ENCODE data around the gene ATP8A1.

DNA sequence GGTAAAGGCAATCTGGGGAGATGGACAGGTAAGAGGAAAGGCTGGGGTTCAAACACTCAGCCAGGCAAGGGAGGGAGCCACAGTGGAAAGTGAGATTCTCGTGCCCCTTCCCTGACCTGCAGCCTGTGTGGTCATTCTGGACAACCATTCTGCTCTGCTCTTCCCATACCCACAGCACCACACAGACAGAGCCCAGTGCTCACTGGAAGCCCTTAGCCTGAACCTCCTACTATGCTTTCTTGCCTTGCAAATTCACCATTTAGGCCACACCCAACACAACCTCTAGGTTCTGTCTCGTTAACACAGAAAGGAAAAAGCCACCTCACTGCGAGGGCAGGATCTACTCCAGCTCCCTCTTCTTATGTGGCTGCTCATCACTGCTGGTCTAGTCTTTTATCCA is 166.9 kb downstream of the ATP8A1 start:
- no peak for TF ChIP-seq USF2 (IDR thresholded peaks at IDR 0.05; ENCODE audit: low read length)
- TF ChIP-seq, protein P1, sequence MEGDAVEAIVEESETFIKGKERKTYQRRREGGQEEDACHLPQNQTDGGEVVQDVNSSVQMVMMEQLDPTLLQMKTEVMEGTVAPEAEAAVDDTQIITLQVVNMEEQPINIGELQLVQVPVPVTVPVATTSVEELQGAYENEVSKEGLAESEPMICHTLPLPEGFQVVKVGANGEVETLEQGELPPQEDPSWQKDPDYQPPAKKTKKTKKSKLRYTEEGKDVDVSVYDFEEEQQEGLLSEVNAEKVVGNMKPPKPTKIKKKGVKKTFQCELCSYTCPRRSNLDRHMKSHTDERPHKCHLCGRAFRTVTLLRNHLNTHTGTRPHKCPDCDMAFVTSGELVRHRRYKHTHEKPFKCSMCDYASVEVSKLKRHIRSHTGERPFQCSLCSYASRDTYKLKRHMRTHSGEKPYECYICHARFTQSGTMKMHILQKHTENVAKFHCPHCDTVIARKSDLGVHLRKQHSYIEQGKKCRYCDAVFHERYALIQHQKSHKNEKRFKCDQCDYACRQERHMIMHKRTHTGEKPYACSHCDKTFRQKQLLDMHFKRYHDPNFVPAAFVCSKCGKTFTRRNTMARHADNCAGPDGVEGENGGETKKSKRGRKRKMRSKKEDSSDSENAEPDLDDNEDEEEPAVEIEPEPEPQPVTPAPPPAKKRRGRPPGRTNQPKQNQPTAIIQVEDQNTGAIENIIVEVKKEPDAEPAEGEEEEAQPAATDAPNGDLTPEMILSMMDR (IDR thresholded peaks at IDR 0.05; ENCODE audit: control extremely low read depth in 1 of 3, insufficient read depth in 1 of 3, low read depth in 1 of 3, low read length in 3 of 3): no peak
- no peak for TF ChIP-seq POLR2A (IDR thresholded peaks at IDR 0.05; ENCODE audit: control extremely low read depth in 1 of 2, low read depth in 2 of 2, low read length in 2 of 2)
- TF ChIP-seq EZH2 (IDR thresholded peaks at IDR 0.05; ENCODE audit: low read depth, low read length, severe bottlenecking): no peak
- no peak for TF ChIP-seq SIN3A (conservative IDR thresholded peaks at IDR 0.05 in 1 of 2, IDR thresholded peaks at IDR 0.05 in 1 of 2; ENCODE audit: low read depth in 1 of 2, low read length in 2 of 2)
- no peak for TF ChIP-seq SP1 (IDR thresholded peaks at IDR 0.05; ENCODE audit: low read depth, low read length)
- TF ChIP-seq GABPA (IDR thresholded peaks at IDR 0.05; ENCODE audit: borderline replicate concordance, insufficient read depth, low read length): no peak
- no peak for TF ChIP-seq TAF1 (IDR thresholded peaks at IDR 0.05; ENCODE audit: low read depth, low read length)
- no peak for TF ChIP-seq MAX (IDR thresholded peaks at IDR 0.05)
- TF ChIP-seq JUN (IDR thresholded peaks at IDR 0.05; ENCODE audit: low read depth, low read length): no peak
- no peak for TF ChIP-seq SIRT6 (IDR thresholded peaks at IDR 0.05; ENCODE audit: low read length)
- TF ChIP-seq POLR2AphosphoS5 (IDR thresholded peaks at IDR 0.05; ENCODE audit: low read depth, low read length): no peak
- TF ChIP-seq HDAC2 (IDR thresholded peaks at IDR 0.05; ENCODE audit: borderline replicate concordance in 1 of 2, low read depth in 2 of 2, low read length in 2 of 2): no peak
